Activated effector memory CD4-positive, alpha-beta T cell treated with Interleukin-2 at 50 U/mL for 16 hours (primary cell): ENCODE results near the gene CDC6.

Experiments
- DNase-seq: peaks from one replicate; pipeline ENCODE4 v3.0.0-alpha.2; 2020

The CDC6 gene

GRCh38 chr17:40325156-40326013 is 37.7 kb downstream of the CDC6 start:
- no peak for DNase-seq

GRCh38 chr17:40326014-40326831 is 38.5 kb downstream of the CDC6 start:
- peak; percentile 56 for DNase-seq

- no peak for DNase-seq
Measured at GRCh38 chr17:40326832-40327199, 39.1 kb downstream of the CDC6 start.

GRCh38 chr17:40327244-40327729 is 39.6 kb downstream of the CDC6 start:
- no peak for DNase-seq

- no peak for DNase-seq
Measured at GRCh38 chr17:40327735-40328385, 40.2 kb downstream of the CDC6 start.

- DNase-seq: no peak
Measured at GRCh38 chr17:40328386-40328766, 40.7 kb downstream of the CDC6 start.

- DNase-seq: no peak
Measured at GRCh38 chr17:40329839-40330794, 42.4 kb downstream of the CDC6 start.

- DNase-seq: no peak
Measured at GRCh38 chr17:40330850-40331470, 43.3 kb downstream of the CDC6 start.

GRCh38 chr17:40331743-40332641 is 44.3 kb downstream of the CDC6 start:
- DNase-seq: no peak

GRCh38 chr17:40333781-40334448 is 46.2 kb downstream of the CDC6 start:
- no peak for DNase-seq

- DNase-seq: no peak
Measured at GRCh38 chr17:40335620-40336019, 47.9 kb downstream of the CDC6 start.

- no peak for DNase-seq
Measured at GRCh38 chr17:40337351-40337750, 49.7 kb downstream of the CDC6 start.

GRCh38 chr17:40338058-40338457 is 50.4 kb downstream of the CDC6 start:
- no peak for DNase-seq

- DNase-seq: no peak
Measured at GRCh38 chr17:40338941-40339649, 51.4 kb downstream of the CDC6 start.

- DNase-seq: no peak
Measured at GRCh38 chr17:40340327-40340726, 52.6 kb downstream of the CDC6 start.

- DNase-seq: peak; percentile 80
Measured at GRCh38 chr17:40340880-40341807, 53.5 kb downstream of the CDC6 start.

GRCh38 chr17:40341808-40342503 is 54.3 kb downstream of the CDC6 start:
- DNase-seq: no peak
